Fibroblast of skin of abdomen (primary cell): Measurements from ENCODE around the gene ZNF235. TPM values are rescaled to one million over a fixed set of nuclear protein-coding genes. Genes with fewer than 3 reads are reported as not detected.
"Not testable (repeated sequence)": the region's sequence is repeated elsewhere in the genome, so short reads cannot be mapped to it uniquely, and the experiment has no call there.

Source experiments
- DNase-seq: peaks from one replicate; pipeline ENCODE4 v3.0.0-alpha.2; 2013
- polyA plus RNA-seq, 2 experiments: library from polyadenylated mRNA; unstranded; fragments of 120-200 nt; gene quantifications; one replicate each; pipeline ENCODE4 v1.2.1, GENCODE V29; 2013; ENCODE audit not compliant: insufficient read length in 2 of 2

The ZNF235 gene
- 2.9 TPM for polyA plus RNA-seq (2013, experiment 1 of 2; ENCODE audit: insufficient read length)
- 3.0 TPM for polyA plus RNA-seq (2013, experiment 2 of 2; ENCODE audit: insufficient read length)

DNA sequence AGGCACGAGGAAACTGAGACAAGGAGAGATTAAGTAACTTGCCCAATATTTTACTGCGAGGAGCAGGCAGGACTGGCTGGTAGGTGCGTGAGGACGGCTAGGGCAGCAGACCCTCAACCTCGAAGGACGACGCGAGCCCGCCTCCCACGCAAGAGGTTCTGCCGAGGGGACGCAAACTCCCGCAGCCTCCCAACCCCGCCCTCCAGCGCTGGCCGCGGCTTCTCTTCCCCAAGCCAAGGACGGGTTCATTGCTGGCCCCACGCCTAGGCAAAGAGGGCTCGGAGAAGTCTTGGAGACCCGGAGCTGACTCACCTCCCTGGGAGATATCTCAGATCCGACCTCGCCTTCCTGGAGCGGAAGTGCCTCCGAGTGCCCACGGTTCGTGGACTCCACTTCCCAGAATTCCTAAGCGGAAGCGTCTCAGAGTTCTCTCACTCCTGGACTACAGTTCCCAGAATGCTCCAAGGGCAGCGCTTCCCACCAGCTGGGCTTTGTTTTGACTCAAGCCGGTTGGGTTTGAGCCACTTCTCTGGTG is at the start of gene ZNF235:
TSS of gene ZNF235 (minus strand) at position 367 of the 535 bp plus-strand sequence. CDS start 1,621 bp downstream, outside the sequence.
- peak; percentile 98 for DNase-seq

DNA sequence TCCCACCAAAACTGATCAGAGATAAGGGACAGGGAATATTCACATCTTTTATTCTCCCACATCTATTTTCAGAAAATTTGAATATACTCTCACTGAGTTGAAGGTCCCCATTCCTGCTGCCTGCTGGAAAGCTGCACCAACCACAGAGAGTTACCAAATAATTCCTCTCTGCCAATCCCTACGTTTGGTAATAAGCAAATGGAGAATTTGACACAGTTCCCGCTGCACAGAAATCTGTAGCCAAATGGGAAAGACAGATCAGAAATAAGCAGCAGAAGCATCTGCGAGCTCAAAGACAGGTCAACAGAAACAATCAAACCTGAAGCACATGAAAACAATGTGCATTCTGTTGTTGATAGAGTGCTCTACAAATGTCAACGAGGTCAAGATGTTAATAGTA is 41.7 kb upstream of the ZNF235 start:
- no peak for DNase-seq

DNA sequence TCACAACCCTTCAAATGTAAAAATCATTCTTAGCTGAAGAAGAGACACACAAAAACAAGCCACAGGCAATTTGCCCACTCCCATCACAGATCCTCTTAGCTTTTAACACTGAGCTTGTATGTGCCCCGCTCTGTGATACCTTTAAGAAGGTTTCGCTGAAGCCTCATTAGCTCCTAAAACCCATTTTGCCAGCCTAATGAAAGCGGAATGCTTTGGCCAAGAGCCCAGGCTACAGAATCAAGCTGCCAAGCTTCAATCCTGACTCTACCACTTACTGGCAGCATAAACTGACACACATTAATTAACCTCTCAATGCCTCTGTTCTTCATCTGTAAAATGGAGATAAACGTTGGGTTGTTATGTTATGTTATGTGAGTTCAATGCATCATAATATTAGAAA is 41.1 kb upstream of the ZNF235 start:
- no peak for DNase-seq

DNA sequence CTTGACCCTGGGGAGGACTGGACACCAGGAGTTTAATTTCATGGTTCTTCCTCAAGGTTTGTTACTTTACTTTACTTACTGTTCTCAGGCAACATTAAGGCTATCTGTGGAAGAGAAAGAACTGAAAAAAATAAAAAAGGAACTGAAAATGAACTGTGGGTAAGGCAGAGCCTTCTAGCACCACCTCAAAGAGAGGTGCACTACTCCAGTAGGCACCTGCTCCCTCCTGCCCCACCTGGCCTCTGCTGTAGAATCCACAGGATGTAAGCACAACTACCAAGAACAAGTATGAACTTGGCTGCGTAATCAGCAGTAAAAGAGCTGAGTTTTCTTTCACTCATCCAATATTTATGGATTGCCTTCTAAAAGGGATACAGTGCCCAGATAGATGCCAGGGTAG is 39.4 kb upstream of the ZNF235 start:
- DNase-seq, result no peak

DNA sequence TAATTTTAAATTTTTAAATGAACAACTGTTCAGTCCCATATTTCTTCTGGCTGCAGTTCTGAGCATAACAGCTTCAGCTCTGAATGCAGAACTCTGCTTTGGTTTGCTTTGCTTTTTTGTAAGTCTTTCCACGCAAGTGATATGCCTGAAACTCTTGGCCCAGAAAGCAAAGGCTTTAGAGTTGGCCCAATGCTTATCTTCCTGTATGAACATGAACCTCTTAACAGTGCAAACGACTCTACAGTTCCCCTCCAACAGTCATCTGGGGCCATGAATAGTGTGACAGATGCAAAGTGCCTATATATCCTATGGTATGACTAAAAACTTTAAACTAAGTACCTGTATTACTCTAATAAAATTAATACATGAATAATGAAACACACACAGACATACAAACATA is 37.0 kb upstream of the ZNF235 start:
- no peak for DNase-seq

DNA sequence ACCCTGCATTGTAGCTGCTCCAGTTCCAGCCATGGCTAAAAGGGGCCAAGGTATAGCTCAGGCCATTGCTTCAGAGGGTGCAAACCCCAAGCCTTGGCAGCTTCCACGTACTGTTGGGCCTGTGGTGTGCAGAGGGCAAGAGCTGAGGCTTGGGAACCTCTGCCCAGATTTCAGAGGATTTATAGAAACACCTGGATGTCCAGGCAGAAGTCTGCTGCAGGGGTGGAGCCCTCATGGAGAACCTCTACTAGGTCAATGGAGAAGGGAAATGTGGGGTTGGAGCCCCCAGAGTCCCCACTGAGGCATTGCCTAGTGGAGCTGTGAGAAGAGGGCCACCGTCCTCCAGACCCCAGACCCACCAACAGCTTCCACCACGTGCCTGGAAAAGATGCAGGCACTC is 29.8 kb upstream of the ZNF235 start:
- not testable (repeated sequence) for DNase-seq

DNA sequence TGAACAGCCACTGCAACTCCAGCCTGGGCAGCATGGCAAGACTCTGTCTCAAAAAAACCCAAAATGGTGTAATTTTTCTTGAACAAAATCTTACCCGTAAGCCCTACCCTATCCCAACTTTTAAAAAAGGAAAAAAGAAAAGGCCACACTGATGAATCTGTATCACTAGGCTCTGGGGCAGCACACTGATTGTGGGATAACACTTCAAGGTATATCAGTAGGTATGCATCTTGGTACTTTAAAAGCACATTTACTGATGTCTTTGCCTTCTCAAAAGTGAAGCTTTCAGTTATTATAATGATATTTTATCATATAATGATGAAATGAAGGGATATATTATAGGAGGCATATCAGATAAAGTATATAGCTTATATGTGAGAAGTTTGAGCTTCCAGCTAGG is 27.3 kb upstream of the ZNF235 start:
- DNase-seq, result no peak

DNA sequence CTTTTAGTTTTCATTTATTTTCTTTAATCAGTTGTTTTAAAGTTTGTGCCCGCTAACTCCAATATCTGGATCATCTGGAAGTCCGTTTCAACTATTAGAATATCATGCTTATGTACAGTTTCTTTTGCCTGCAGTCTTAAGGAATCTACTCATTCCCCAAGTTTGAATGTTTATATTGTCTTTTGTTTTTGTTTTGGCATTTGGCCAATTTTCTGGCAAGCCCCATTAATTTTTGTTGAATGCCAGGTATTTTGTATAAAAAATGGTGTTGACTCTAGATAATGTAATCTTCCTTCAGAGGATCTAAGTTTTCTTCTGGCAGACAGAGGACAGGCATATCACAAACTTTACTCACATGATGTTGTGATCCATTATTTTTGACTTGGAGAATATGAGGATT is 11.1 kb upstream of the ZNF235 start:
- DNase-seq, result no peak

DNA sequence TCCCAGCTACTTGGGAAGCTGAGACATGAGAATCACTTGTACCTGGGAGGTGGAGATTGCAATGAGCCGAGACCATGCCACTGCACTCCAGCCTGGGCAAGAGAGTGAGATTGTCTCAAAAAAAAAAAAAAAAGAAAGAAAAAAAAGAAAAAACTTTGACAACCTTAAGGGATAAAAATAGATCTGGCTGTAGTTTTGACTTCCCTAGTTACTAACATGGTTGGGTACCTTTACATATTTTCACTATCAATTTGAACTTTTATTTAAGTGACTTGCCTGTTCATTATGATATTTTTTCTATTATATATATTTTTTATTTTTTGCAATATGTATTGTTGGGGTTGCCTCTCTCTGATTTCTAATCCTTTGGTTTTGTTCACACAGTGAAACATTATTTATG is 8.4 kb upstream of the ZNF235 start:
- no peak for DNase-seq

DNA sequence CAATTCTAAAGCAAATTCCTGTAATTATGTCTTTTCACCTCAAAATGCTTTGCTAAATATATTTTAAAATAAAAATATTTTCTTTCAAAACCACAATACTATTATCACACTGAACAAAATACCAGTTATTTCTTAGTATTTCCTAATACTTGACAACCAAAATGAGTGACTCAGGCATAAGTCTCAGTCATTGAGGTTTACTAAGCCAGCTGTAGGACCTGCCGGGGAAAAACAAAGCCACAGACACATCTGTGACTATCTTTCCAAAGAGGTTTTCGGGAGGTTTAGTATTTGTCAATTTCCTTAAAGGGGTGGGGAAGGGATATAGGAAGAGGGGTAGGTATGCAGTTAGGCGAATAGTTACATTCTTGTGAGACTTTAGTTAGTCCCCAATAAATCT is 3.2 kb upstream of the ZNF235 start:
- DNase-seq, result no peak

DNA sequence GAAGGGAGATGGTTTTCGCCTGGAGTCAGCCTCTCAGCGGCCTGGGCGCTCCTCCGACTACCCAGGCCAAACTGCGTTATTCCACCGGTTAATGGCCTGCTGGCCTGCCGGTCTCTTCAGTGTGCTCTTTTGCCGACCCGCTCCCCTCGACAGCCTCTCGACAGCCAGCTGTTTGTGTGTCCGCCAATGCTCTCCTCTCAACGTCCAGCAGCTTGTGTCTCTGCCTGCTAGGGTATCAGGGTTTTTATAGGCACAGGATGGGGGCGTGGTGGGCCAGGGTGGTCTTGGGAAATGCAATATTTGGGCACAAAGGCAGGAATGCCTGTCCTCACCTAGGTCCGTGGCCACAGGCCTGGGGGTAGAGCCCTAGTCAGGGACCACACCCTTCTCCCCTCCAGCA is 1.5 kb upstream of the ZNF235 start:
- no peak for DNase-seq

DNA sequence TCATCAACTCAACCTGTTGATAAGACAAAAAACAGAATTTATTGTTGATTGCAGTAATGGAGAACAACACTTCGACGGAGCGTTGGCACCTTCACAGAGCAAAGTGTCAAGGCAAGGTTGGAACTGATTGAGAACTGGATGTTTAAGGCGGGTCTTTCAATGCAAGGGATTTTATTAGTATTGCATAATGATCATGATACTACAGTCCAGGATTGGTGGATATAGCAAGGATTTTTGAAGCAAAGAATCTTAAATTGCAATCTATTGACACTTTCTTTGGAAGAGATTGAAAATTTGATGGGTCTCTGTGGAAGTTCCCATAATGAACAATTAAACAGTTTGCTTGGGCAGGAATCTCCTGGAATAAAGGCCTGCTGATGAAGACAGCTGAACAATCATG is 632 bp upstream of the ZNF235 start:
- no peak for DNase-seq

DNA sequence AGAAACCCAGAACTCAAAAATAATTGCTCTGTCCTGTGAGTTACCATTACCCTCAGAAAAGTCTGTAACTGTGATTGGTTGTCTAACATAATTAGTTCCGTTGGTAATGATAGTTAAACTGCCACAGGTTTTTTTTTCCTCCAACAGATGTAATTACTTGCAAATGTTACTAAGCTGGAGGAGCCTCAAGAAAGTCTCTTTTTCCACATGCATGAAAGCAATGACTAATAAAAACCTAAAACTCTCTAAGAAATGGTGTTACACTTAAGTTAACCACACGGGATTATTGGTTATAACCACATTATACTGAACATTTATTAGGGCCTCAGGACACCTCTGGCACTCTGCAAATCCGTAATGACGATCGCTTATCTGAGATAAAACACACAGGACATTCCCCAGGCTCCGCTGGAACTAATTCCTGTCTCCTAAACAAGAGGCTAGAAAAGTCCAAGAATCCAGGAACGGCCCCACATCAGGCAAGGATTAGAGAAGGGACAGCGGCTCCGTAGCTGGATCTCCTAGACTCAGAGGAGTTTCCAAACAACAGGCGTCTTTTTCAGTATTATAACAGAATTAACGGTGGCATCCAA is 753 bp downstream of the ZNF235 start:
- DNase-seq, result peak; percentile 38

DNA sequence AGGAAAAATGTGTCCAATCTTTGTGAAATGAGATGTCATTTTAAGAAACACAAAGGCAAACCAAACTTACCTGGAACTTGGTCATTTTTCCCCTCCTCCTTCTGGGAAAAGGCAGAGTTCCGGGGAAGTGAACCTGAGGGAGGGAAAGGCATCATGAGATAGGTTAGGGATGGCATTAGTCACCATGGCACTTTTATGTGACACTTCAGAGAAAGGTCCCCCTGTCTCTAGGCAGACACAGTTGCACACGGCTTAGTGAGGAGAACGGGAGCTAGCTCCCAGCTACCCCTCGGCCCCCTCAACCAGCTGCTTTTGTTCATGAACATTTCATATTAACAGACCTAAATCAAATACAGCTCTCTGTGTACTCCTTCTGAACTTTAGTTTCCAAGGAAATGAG is 1.5 kb downstream of the ZNF235 start:
- no peak for DNase-seq

DNA sequence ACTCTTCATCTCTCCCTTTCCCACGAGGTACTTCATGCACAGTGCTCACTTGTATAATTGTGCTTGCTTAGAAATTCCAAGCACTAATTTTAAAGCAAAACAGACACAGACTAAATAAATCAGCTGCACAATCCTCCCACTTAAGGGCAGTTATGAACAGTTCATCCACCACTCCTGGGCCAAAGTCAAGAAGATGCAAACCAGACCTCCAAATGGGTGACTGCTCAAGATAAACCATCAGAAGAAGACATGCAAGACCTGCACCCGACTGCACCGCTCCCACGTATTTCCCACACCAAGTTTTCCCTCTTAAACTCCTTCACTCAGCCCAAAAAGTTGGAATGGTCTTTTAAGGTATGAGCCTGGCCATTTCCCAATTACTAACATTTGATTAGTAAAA is 19.9 kb downstream of the ZNF235 start:
- DNase-seq, result no peak

DNA sequence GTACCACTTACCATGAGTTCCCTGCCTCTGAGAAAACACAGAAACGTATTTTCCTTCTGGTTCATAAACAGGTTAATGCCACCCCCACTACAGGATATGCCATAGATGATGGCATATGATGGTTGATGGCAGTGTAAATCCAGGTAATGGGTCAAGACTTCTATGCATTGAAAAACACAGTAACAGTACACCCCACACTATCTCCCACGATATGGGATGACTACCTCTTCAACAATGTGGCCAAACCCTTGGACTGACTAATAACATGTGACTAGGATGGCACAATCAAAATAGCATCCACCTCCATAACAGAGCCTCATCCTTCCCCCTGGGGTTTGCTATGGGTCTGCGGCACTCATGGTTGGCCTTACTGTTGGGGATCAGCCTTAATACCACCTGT is 22.0 kb downstream of the ZNF235 start:
- DNase-seq, result no peak

DNA sequence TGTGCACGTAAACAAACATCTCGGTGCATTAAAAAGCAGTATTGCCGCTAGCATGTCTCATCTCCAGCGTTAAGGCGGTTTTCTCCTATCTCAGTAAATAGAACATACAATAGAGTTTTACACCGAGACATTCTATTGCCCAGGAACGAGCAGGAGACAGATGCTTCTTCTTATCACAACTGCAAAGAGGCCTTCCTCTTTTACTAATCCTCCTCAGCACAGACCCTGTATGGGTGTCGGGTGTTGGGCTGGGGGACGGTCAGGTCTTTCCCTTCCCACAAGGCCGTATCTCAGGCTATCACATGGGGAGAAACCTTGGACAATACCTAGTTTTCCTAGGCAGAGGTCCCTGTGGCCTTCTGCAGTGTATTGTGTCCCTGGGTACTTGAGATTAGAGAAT is 23.9 kb downstream of the ZNF235 start:
- DNase-seq, result no peak

DNA sequence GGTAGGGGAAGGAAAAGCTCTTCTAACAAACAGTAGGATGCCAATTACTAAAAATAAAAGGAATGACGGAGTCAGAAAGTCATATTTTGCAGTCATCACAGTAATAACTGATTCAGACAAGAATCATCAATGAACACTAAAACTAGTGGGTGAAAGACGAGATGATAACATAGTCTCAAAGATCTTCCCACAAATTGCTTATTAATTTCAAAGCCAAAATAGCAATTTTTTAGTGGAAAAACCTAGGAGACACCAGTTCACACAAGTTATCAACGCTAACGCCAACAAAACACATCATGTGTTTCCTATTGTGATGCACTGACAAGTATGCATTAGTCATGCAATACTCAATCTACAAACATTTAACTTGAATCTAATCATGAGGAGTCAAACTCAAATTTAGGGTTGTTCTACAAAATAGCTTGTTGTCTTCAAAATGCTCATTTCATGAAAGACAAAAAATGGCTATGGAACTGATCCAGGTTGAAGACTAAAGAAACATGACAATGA is 26.6 kb downstream of the ZNF235 start:
- no peak for DNase-seq

DNA sequence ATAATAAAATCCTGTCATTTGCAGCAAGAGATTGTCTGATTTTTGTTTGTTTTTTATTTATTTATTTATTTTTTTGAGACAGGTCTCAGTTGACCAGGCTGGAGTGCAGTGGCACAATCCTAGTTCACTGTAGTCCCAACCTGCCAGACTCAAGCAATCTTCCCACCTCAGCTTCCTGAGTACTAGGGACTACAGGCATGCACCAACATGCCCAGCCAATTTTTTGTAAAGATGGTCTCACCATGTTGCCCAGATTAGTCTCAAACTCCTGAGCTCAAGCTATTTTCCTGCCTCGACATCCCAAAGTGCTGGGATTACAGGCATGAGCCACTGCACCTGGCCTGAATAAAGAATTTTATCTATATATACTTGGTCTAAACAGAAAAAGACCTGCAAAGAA is 27.5 kb downstream of the ZNF235 start:
- DNase-seq, result no peak

DNA sequence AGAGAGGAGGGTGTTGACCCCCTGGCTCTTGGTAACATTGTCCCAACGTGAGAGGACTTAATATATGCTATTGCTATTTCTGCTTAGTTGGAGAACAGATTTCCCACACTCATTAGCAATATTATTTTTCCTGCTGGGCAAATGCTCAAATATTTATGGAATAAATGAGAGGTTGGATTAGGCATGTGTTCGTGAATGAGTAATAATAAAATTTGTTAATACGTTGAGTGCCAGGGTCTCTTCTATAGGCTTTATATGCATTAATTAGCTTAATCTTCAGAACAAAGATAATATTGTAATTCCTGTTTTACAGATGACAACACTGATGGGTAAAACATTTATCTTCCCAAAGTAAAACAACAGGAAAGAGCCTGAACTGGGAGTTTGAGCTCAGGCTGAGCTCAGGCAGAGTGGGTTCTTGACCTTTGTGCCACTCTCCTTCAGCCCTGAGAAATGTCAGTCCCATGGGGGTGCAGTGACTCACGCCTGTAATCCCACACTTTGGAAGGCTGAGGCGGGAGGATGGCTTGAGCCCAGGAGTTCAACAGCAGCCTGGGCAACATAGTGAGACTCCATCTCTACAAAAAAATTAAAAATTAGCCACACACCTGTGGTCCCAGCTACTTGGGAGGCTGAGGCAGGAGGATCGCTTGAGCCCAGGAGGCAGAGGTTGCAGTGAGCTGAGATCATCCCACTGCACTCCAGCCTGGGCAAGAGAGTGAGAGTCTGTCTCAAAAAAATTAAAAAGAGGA is 44.0 kb downstream of the ZNF235 start:
- DNase-seq, result no peak

DNA sequence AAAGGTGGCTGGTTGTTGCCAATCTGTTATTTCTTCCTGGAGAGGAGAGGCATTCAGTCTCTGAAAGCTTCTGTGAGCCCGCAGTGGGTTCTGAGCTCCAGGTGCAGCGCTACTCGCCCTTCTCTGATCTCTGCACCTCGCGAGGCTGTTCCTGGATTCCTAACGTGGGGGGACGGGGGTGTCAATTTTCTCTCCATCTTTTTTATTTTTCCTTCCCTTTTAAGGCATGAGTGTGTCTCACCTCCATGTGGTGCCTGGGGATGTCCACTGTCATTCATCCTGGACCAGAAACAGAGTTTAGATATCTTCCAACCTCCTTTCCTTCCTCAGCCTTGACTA is 44.5 kb downstream of the ZNF235 start:
- no peak for DNase-seq

DNA sequence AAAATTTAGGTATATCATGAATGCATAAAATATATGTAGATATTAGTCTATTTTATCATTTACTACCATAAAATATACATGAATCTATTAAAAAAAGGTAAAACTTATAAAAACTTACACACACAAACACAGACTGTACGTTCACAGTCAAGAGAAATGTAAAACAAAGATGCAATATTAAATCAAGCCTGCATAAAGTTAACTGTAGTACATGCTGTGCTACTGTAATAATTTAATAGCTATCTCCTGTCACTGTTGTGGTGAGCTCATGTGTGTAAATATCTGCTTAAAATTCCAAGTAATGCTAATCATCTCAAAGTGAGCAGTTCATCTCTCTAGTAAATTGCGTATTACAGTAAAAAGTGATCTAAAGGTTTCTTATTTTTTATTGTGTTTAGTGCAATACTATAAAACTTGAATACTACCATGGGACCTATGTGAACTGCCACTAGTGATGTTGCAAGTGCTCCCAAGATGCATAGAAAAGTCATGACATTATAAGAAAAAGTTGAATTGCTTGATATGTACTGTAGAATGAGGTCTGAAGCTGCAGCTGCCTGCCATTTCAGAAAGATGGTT is 45.9 kb downstream of the ZNF235 start:
- no peak for DNase-seq

DNA sequence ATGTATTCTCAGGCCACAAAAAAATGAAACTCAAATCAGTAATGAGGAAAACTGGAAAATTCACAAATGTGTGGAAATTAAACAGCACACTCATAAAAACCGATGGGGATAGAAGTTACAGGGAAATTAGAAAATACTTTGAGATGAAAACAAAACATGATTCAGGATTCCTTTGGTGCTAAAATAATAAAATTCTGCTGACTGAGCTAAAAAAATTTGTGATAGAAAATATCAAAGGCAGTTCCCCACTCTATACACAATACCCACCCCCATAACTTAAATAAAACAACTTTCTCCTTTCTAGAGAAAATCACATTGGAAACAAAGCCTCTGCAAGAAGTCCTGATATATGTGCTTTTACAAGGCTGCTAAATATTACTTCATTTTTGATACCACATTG is 46.7 kb downstream of the ZNF235 start:
- no peak for DNase-seq
